Measurements from ENCODE around the gene PDLIM5.

The PDLIM5 gene

GRCh38 chr4:94635177-94635576 is 183.4 kb downstream of the PDLIM5 start:
- no peaks in the 10 kb centered on the region for H3K36me3 ChIP-seq (ENCODE audit: control insufficient read depth, insufficient read depth, low read length)
- H3K27me3 ChIP-seq (replicated peaks; ENCODE audit: control insufficient read depth, insufficient read depth, low read length) = no peaks in the 10 kb centered on the region
- H3K4me3 ChIP-seq (replicated peaks; ENCODE audit: low read depth, low read length) = no peak overlapping the region
- DNase-seq (ENCODE audit: extremely low read depth, insufficient read length) = no peak
- no peak for TF ChIP-seq CTCF (IDR thresholded peaks at IDR 0.05; ENCODE audit: insufficient read depth, low read length, poor library complexity, severe bottlenecking)

GRCh38 chr4:94636004-94636403 is 184.3 kb downstream of the PDLIM5 start:
- no peak for DNase-seq (ENCODE audit: extremely low read depth, insufficient read length)
- TF ChIP-seq CTCF (IDR thresholded peaks at IDR 0.05; ENCODE audit: insufficient read depth, low read length, poor library complexity, severe bottlenecking) = no peak
- Histone ChIP-seq H3K27me3 (replicated peaks; ENCODE audit: control insufficient read depth, insufficient read depth, low read length) (no peaks in the 10 kb centered on the region), H3K36me3 (ENCODE audit: control insufficient read depth, insufficient read depth, low read length) (no peaks in the 10 kb centered on the region), H3K4me3 (replicated peaks; ENCODE audit: low read depth, low read length) (no peak overlapping the region)

- TF ChIP-seq CTCF (IDR thresholded peaks at IDR 0.05; ENCODE audit: insufficient read depth, low read length, poor library complexity, severe bottlenecking) = no peak
- Histone ChIP-seq H3K4me3 (replicated peaks; ENCODE audit: low read depth, low read length) (no peak overlapping the region), H3K27me3 (replicated peaks; ENCODE audit: control insufficient read depth, insufficient read depth, low read length) (no peaks in the 10 kb centered on the region), H3K36me3 (ENCODE audit: control insufficient read depth, insufficient read depth, low read length) (no peaks in the 10 kb centered on the region)
- DNase-seq (ENCODE audit: extremely low read depth, insufficient read length) = no peak
Measured at GRCh38 chr4:94639298-94639697, 187.6 kb downstream of the PDLIM5 start.

GRCh38 chr4:94640151-94640550 is 188.4 kb downstream of the PDLIM5 start:
- DNase-seq (ENCODE audit: extremely low read depth, insufficient read length) = no peak
- Histone ChIP-seq H3K36me3 (ENCODE audit: control insufficient read depth, insufficient read depth, low read length) (no peaks in the 10 kb centered on the region), H3K4me3 (replicated peaks; ENCODE audit: low read depth, low read length) (no peak overlapping the region), H3K27me3 (replicated peaks; ENCODE audit: control insufficient read depth, insufficient read depth, low read length) (no peaks in the 10 kb centered on the region)
- no peak for TF ChIP-seq CTCF (IDR thresholded peaks at IDR 0.05; ENCODE audit: insufficient read depth, low read length, poor library complexity, severe bottlenecking)

- no peak overlapping the region for H3K4me3 ChIP-seq (replicated peaks; ENCODE audit: low read depth, low read length)
- H3K27me3 ChIP-seq (replicated peaks; ENCODE audit: control insufficient read depth, insufficient read depth, low read length) = no peaks in the 10 kb centered on the region
- no peak for TF ChIP-seq CTCF (IDR thresholded peaks at IDR 0.05; ENCODE audit: insufficient read depth, low read length, poor library complexity, severe bottlenecking)
- H3K36me3 ChIP-seq (ENCODE audit: control insufficient read depth, insufficient read depth, low read length) = no peaks in the 10 kb centered on the region
- DNase-seq (ENCODE audit: extremely low read depth, insufficient read length) = no peak
Measured at GRCh38 chr4:94641702-94642560, 190.2 kb downstream of the PDLIM5 start.

- no peak for TF ChIP-seq CTCF (IDR thresholded peaks at IDR 0.05; ENCODE audit: insufficient read depth, low read length, poor library complexity, severe bottlenecking)
- Histone ChIP-seq H3K27me3 (replicated peaks; ENCODE audit: control insufficient read depth, insufficient read depth, low read length) (no peaks in the 10 kb centered on the region), H3K4me3 (replicated peaks; ENCODE audit: low read depth, low read length) (no peak overlapping the region), H3K36me3 (ENCODE audit: control insufficient read depth, insufficient read depth, low read length) (no peaks in the 10 kb centered on the region)
- DNase-seq (ENCODE audit: extremely low read depth, insufficient read length) = no peak
Measured at GRCh38 chr4:94642561-94642866, 190.8 kb downstream of the PDLIM5 start.
